Activated CD4-positive, alpha-beta memory T cell treated with anti-CD3 and anti-CD28 coated beads, Interleukin-2, amount 10 ng/mL, durations not matched to agents 7 days and 5 days (primary cell): Measurements from ENCODE around the gene RRAS2. TPM values are rescaled to one million over a fixed set of nuclear protein-coding genes. Genes with fewer than 3 reads are reported as not detected.

ENCODE experiments used
- CTCF ChIA-PET: fragments of 350-600 bp; sonication (Branson Sonifier 250); formaldehyde crosslinking; loops from one replicate; lab custom pipeline; 2021; ENCODE audit warnings: antibody characterized with exemption, inconsistent platforms; lab: Charles Lee
- POLR2A ChIA-PET: fragments of 350-600 bp; sonication (Branson Sonifier 250); formaldehyde crosslinking; loops from one replicate; lab custom pipeline; 2021; ENCODE audit warnings: antibody characterized with exemption; lab: Charles Lee
- DNase-seq: peaks from one replicate; pipeline ENCODE4 v3.0.0-alpha.2; 2020
- H3K27ac Mint-ChIP-seq: one replicate; pipeline ENCODE4 v1.8.0; 2021; ENCODE audit warnings: mild to moderate bottlenecking, mixed read lengths
- H3K27me3 Mint-ChIP-seq: one replicate; pipeline ENCODE4 v1.8.0; 2021; ENCODE audit warnings: mixed read lengths
- H3K36me3 Mint-ChIP-seq: one replicate; pipeline ENCODE4 v1.8.0; 2021; ENCODE audit warnings: low read depth, mixed read lengths
- H3K4me1 Mint-ChIP-seq: one replicate; pipeline ENCODE4 v1.8.0; 2021; ENCODE audit warnings: mixed read lengths
- H3K4me3 Mint-ChIP-seq: one replicate; pipeline ENCODE4 v1.8.0; 2021; ENCODE audit warnings: mild to moderate bottlenecking, mixed read lengths
- H3K9me3 Mint-ChIP-seq: one replicate; pipeline ENCODE4 v1.8.0; 2021; ENCODE audit warnings: mixed read lengths
- total RNA-seq, 2 experiments: library from RNA; stranded (reverse); gene quantifications; one replicate each; pipeline ENCODE4 v1.2.3, GENCODE V29; 2021

Gene RRAS2
- total RNA-seq, 2 experiments from 2014 or later: 55.7 to 58.5 TPM

DNA sequence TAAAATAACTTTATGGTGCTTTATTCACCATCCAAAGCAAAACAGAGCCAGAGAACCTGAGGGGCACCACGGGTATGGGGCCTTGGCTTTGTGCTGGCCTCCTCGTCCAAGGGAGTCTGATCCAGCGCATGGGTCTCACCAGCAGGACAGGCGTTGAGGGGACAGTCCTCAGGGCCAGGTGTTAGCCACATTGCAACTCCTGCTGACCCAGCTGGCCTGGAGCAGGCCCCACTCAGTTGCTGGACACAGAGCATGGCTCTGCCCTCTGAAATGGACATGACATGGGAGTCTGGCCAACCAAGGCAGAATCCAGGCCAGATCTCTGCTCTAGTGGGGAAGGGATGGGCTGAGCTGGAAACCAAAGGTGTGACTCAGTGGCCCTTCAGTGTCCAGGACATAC, 116.2 kb downstream of the RRAS2 start:
- Mint-ChIP-seq H3K4me1 (peaks cover 6% of the 10 kb centered on the region), H3K9me3 (no peaks in the 10 kb centered on the region), H3K4me3 (no peak overlapping the region), H3K27me3 (peaks cover 9% of the 10 kb centered on the region), H3K27ac (no peak overlapping the region), H3K36me3 (no peaks in the 10 kb centered on the region)
- CTCF ChIA-PET: no interaction called here
- no peak for DNase-seq
- POLR2A ChIA-PET: no interaction called here

DNA sequence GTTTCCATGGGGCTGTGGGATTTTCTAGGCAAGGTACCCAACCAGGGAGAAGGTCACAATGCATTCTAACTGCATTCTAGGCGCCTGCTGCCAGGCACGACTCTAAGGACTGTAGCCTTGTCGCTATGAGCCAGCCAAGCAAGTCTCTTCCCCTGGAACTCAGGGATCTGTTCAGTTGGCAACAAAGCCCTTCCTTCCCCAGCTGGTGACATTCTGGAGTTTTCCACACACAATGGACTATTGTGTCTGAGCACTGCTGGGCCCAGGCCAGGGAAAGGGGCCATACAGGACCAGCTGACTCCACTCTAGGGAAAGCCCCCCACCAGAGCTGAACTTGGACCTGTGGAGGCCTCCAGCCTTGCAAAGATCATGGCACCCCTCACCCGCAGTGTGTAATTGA, 116.8 kb downstream of the RRAS2 start:
- Mint-ChIP-seq H3K27ac (no peak overlapping the region), H3K9me3 (no peaks in the 10 kb centered on the region), H3K36me3 (no peaks in the 10 kb centered on the region), H3K27me3 (peaks cover 5% of the 10 kb centered on the region), H3K4me1 (peaks cover 4% of the 10 kb centered on the region), H3K4me3 (no peak overlapping the region)
- POLR2A ChIA-PET: no interaction called here
- DNase-seq: no peak
- CTCF ChIA-PET: no interaction called here

DNA sequence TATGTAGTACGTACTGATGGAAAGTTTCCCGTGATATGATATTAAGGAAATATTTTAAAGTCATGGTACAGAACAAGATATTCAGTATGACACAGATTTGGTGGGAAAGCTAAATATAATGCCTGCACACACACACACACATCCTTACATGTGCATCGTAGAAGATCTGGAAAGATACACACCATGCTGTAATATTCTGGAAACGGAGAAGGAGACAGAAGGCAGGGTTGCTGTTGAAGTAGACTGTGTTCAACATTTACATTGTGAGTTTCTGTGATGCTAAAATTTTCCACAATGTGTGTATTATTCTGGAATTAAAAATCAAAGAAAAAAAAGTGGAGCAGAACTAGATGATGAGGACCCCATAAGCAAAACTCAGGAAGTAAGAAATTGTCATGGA, 118.0 kb downstream of the RRAS2 start:
- POLR2A ChIA-PET: no interaction called here
- Mint-ChIP-seq H3K4me1 (peaks cover 7% of the 10 kb centered on the region), H3K27me3 (peaks cover 12% of the 10 kb centered on the region), H3K27ac (no peak overlapping the region), H3K4me3 (no peak overlapping the region), H3K9me3 (no peaks in the 10 kb centered on the region), H3K36me3 (no peaks in the 10 kb centered on the region)
- DNase-seq: no peak
- CTCF ChIA-PET: interaction anchor here (0.9 to 1.8 kb wide), 3 partner anchors 8 to 469 kb away, joined by 3 to 5 read pairs (median 3); no protein-coding TSS in a partner anchor

- no peak overlapping the region for H3K27ac Mint-ChIP-seq
- CTCF ChIA-PET: interaction anchor here (0.6 to 1.8 kb wide), 3 partner anchors 8 to 468 kb away, joined by 3 to 5 read pairs (median 3); no protein-coding TSS in a partner anchor
- POLR2A ChIA-PET: no interaction called here
- H3K27me3 Mint-ChIP-seq: peaks cover 16% of the 10 kb centered on the region
- peaks cover 7% of the 10 kb centered on the region for H3K4me1 Mint-ChIP-seq
- no peaks in the 10 kb centered on the region for H3K36me3 Mint-ChIP-seq
- no peaks in the 10 kb centered on the region for H3K9me3 Mint-ChIP-seq
- DNase-seq: no peak
- no peak overlapping the region for H3K4me3 Mint-ChIP-seq
Measured at GRCh38 chr11:14240221-14240620, 118.8 kb downstream of the RRAS2 start.

DNA sequence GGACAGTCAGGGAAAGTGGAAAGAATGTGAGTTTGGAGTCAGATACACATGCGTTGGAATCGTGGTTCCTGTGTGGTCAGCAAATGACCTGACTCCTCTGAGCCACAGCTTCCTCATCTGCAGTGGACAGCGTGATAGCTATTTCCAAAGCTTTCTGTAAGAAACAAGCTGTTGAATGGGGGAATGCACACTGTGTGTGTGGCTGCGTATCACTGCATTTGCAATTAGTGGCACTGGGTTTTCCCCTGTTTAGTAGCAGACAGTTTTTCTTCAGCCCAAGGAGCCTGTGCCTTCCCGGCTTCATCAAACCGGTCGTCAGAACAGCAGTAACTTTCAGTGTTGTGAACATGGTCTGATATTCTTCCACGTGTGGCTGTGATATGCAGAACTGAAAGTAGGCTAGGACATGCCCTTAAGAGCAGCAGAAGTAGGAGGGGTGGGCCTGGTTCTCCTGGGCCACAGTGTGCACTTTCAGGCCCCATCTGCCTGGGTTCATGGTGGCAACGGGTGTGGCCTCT, 121.5 kb downstream of the RRAS2 start:
- Mint-ChIP-seq H3K9me3 (no peaks in the 10 kb centered on the region), H3K4me3 (no peak overlapping the region), H3K27me3 (peaks cover 20% of the 10 kb centered on the region), H3K4me1 (peaks cover 7% of the 10 kb centered on the region), H3K36me3 (no peaks in the 10 kb centered on the region), H3K27ac (no peak overlapping the region)
- DNase-seq: no peak
- ChIA-PET CTCF (interaction anchor here (0.6 to 1.2 kb wide), 3 partner anchors 266 to 465 kb away, joined by 3 read pairs; no protein-coding TSS in a partner anchor), POLR2A (no interaction called here)

DNA sequence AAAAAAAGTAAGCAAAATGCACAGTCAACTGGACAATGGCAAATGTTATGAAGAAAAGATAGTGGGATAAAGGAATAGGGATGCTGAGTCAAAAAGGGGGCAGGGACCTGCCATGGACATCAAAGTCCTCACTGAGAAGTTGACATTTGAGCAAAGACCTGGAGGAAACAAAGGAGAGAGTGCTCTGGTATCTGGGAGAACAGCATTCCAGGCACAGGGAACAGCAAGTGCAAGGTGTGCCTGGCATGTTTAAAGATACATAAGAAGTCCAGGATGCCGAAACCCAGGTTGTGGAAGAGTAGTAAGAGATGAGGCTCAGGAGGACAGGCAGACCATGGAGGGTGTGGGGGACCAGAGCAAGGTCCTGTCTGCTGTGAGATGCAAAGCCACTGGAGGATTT, 123.3 kb downstream of the RRAS2 start:
- no peaks in the 10 kb centered on the region for H3K9me3 Mint-ChIP-seq
- H3K4me3 Mint-ChIP-seq: no peak overlapping the region
- DNase-seq: no peak
- H3K4me1 Mint-ChIP-seq: peaks cover 7% of the 10 kb centered on the region
- ChIA-PET POLR2A (no interaction called here), CTCF (no interaction called here)
- no peak overlapping the region for H3K27ac Mint-ChIP-seq
- H3K36me3 Mint-ChIP-seq: no peaks in the 10 kb centered on the region
- peaks cover 25% of the 10 kb centered on the region for H3K27me3 Mint-ChIP-seq

DNA sequence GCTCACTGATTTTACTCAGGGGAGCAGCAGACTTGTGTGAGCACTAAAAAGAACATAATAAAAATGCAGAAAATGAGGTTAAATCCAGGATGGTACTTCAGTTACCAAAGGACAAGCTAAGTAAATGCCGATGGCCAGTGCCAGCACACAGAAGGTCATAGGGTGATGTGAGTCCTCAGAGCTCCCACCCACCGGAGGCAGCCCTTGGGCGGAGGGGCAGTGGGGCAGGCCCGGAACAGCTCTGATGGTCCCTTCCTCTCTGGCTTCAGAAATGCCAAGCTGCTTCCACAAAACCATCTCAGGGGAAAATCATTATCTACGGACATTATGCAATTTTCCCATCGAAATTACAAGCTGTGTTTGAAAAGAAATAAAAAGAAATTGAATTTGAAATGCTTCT, 124.5 kb downstream of the RRAS2 start:
- H3K9me3 Mint-ChIP-seq: no peaks in the 10 kb centered on the region
- CTCF ChIA-PET: interaction anchor here (0.6 kb wide), 1 partner anchor 21 kb away, joined by 3 read pairs; no protein-coding TSS in a partner anchor
- no peak overlapping the region for H3K27ac Mint-ChIP-seq
- no peak overlapping the region for H3K4me3 Mint-ChIP-seq
- POLR2A ChIA-PET: interaction anchor here (1.2 kb wide), 1 partner anchor 10 kb away, joined by 3 read pairs; no protein-coding TSS in a partner anchor
- no peak for DNase-seq
- peaks cover 24% of the 10 kb centered on the region for H3K27me3 Mint-ChIP-seq
- H3K4me1 Mint-ChIP-seq: peaks cover 7% of the 10 kb centered on the region
- no peaks in the 10 kb centered on the region for H3K36me3 Mint-ChIP-seq

DNA sequence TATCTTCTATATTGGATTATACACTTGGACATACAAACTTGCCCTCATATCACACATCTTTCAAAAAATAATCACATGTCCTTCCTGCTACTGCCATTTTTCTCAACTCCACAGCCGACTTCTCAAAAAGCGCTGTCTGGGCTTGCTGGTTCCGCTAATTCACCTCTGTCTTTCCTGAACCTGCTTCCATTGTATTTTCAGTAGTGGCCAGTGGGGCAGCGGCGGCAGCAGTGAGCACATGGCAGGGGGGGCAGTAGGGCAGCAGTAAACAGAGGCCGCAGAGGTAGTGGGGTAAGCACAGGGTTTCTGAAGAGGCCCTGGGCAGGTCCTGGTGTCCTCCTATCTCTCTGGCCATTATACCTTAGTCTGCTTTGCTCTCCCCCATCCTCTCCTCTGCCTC, 126.3 kb downstream of the RRAS2 start:
- no peaks in the 10 kb centered on the region for H3K36me3 Mint-ChIP-seq
- peaks cover 21% of the 10 kb centered on the region for H3K27me3 Mint-ChIP-seq
- H3K4me1 Mint-ChIP-seq: peaks cover 4% of the 10 kb centered on the region
- POLR2A ChIA-PET: no interaction called here
- CTCF ChIA-PET: no interaction called here
- DNase-seq: no peak
- H3K27ac Mint-ChIP-seq: no peak overlapping the region
- no peak overlapping the region for H3K4me3 Mint-ChIP-seq
- H3K9me3 Mint-ChIP-seq: no peaks in the 10 kb centered on the region

GRCh38 chr11:14230407-14230806, 128.6 kb downstream of the RRAS2 start:
- Mint-ChIP-seq H3K27ac (no peak overlapping the region), H3K36me3 (no peaks in the 10 kb centered on the region), H3K27me3 (peaks cover 11% of the 10 kb centered on the region), H3K4me3 (no peak overlapping the region), H3K4me1 (no peaks in the 10 kb centered on the region), H3K9me3 (no peaks in the 10 kb centered on the region)
- CTCF ChIA-PET: no interaction called here
- DNase-seq: no peak
- POLR2A ChIA-PET: interaction anchor here (0.6 kb wide), 1 partner anchor 29 kb away, joined by 3 read pairs; no protein-coding TSS in a partner anchor

DNA sequence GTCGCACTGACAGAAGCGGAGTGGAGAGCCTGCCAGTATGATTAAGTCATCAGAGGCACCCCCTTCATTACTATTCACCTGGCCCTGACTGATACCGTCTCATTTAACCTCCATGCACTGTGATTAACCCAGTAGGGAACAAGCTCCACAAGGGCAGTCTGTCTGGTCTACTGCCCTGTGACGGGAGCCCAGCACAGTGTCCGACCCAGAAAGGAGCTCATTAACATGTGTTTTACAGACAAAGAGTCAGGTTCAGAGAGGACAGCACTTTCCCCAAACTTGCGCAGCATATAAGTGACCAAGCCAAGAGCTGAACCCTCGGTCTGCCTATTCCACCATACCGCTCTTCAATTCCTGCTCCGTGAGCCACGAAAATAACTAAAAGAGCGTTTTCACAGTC, 129.5 kb downstream of the RRAS2 start:
- CTCF ChIA-PET: no interaction called here
- H3K27ac Mint-ChIP-seq: no peak overlapping the region

GRCh38 chr11:14228356-14228755, 130.6 kb downstream of the RRAS2 start:
- CTCF ChIA-PET: no interaction called here

More for the DNA sequence above, 129.5 kb downstream of the RRAS2 start:
- Mint-ChIP-seq H3K9me3 (no peaks in the 10 kb centered on the region), H3K4me1 (peaks cover 4% of the 10 kb centered on the region), H3K27me3 (peaks cover 7% of the 10 kb centered on the region), H3K4me3 (no peak overlapping the region), H3K36me3 (no peaks in the 10 kb centered on the region)
- DNase-seq: no peak
- POLR2A ChIA-PET: no interaction called here

More at GRCh38 chr11:14228356-14228755, 130.6 kb downstream of the RRAS2 start:
- POLR2A ChIA-PET: no interaction called here
- Mint-ChIP-seq H3K9me3 (no peaks in the 10 kb centered on the region), H3K4me3 (no peak overlapping the region), H3K27me3 (peaks cover 7% of the 10 kb centered on the region), H3K4me1 (peaks cover 11% of the 10 kb centered on the region), H3K27ac (no peak overlapping the region), H3K36me3 (no peaks in the 10 kb centered on the region)
- no peak for DNase-seq

Other genes with a start within 250 kb of the RRAS2 start
- gene COPB1, start 140.6 kb upstream of the RRAS2 start, total RNA-seq: 10 to 100 TPM; 98.0 to 100.0 TPM
- gene PSMA1, start 161.2 kb upstream of the RRAS2 start, total RNA-seq: 100 to 1,000 TPM; 232 to 238 TPM